Activated naive CD4-positive, alpha-beta T cell treated with anti-CD3 and anti-CD28 coated beads, Interleukin-2, amount 50 U/mL, for 72 hours (primary cell): ENCODE measurements around the gene GULP1. TPM values are rescaled to one million over a fixed set of nuclear protein-coding genes. Genes with fewer than 3 reads are reported as not detected.
"Not testable (repeated sequence)": the region's sequence is repeated elsewhere in the genome, so short reads cannot be mapped to it uniquely, and the experiment has no call there.

ENCODE experiments used
- ATAC-seq, 2 donors: fragments of 150-1000 bp; cut with Tn5 transposase; 2 replicates each; pipeline ENCODE4 v1.10.0; 2021; ENCODE audit warnings: mild to moderate bottlenecking in 2 of 2, moderate library complexity in 2 of 2
- DNase-seq, 2 donors: peaks; one replicate each; pipeline ENCODE4 v3.0.0; 2021 to 2022; ENCODE audit warnings: low spot score in 2 of 2
- H3K27ac Mint-ChIP-seq, 2 donors: one replicate each; pipeline ENCODE4 v1.8.0; 2022; ENCODE audit warnings: mild to moderate bottlenecking in 2 of 2, mixed read lengths in 2 of 2
- H3K36me3 Mint-ChIP-seq, 2 donors: one replicate each; pipeline ENCODE4 v1.8.0; 2022; ENCODE audit warnings: mixed read lengths in 2 of 2
- H3K9me3 Mint-ChIP-seq, 2 donors: one replicate each; pipeline ENCODE4 v1.8.0; 2022; ENCODE audit warnings: mixed read lengths in 2 of 2
- total RNA-seq, 2 donors: library from RNA; stranded (reverse); gene quantifications; one replicate each; pipeline ENCODE4 v1.2.3, GENCODE V29; 2022

Gene GULP1
- total RNA-seq, 2 donors from 2014 or later, result not detected

GRCh38 chr2:188506843-188507242 lies 215.2 kb downstream of the GULP1 start:
- Mint-ChIP-seq H3K9me3 (no peaks in the 10 kb centered on the region), H3K36me3 (no peaks in the 10 kb centered on the region), H3K27ac (no peak overlapping the region)
- DNase-seq, result no peak
- ATAC-seq, result no peak

GRCh38 chr2:188511346-188511745 lies 219.7 kb downstream of the GULP1 start:
- no peaks in the 10 kb centered on the region for H3K9me3 Mint-ChIP-seq
- ATAC-seq, result no peak

GRCh38 chr2:188512456-188512855 lies 220.8 kb downstream of the GULP1 start:
- Mint-ChIP-seq H3K27ac (no peak overlapping the region), H3K9me3 (no peaks in the 10 kb centered on the region), H3K36me3 (no peaks in the 10 kb centered on the region)
- DNase-seq (no peak), ATAC-seq (peak in 1 of 2 donors; percentile 32)

More at GRCh38 chr2:188511346-188511745, 219.7 kb downstream of the GULP1 start:
- Mint-ChIP-seq H3K36me3 (no peaks in the 10 kb centered on the region), H3K27ac (no peak overlapping the region)
- no peak for DNase-seq

- H3K36me3 Mint-ChIP-seq, result no peaks in the 10 kb centered on the region
- H3K27ac Mint-ChIP-seq, result no peak overlapping the region
- no peaks in the 10 kb centered on the region for H3K9me3 Mint-ChIP-seq
- DNase-seq (no peak), ATAC-seq (no peak)
Observed at GRCh38 chr2:188515918-188516317, 224.2 kb downstream of the GULP1 start.

- no peak for ATAC-seq
Observed at GRCh38 chr2:188517549-188518215, 226.0 kb downstream of the GULP1 start.

GRCh38 chr2:188518381-188518780 lies 226.7 kb downstream of the GULP1 start:
- DNase-seq (no peak), ATAC-seq (no peak)
- Mint-ChIP-seq H3K27ac (no peak overlapping the region), H3K36me3 (no peaks in the 10 kb centered on the region), H3K9me3 (no peaks in the 10 kb centered on the region)

More at GRCh38 chr2:188517549-188518215, 226.0 kb downstream of the GULP1 start:
- DNase-seq, result no peak
- Mint-ChIP-seq H3K9me3 (no peaks in the 10 kb centered on the region), H3K27ac (no peak overlapping the region), H3K36me3 (no peaks in the 10 kb centered on the region)

GRCh38 chr2:188519136-188519535 lies 227.5 kb downstream of the GULP1 start:
- Mint-ChIP-seq H3K9me3 (no peaks in the 10 kb centered on the region), H3K27ac (no peak overlapping the region)
- ATAC-seq, result no peak

GRCh38 chr2:188522517-188522916 lies 230.8 kb downstream of the GULP1 start:
- no peaks in the 10 kb centered on the region for H3K36me3 Mint-ChIP-seq
- no peak for ATAC-seq
- H3K9me3 Mint-ChIP-seq, result no peaks in the 10 kb centered on the region
- no peak overlapping the region for H3K27ac Mint-ChIP-seq
- DNase-seq, result no peak

More at GRCh38 chr2:188519136-188519535, 227.5 kb downstream of the GULP1 start:
- no peaks in the 10 kb centered on the region for H3K36me3 Mint-ChIP-seq
- DNase-seq, result no peak

- no peak overlapping the region for H3K27ac Mint-ChIP-seq
- ATAC-seq (no peak), DNase-seq (no peak)
- no peaks in the 10 kb centered on the region for H3K9me3 Mint-ChIP-seq
- H3K36me3 Mint-ChIP-seq, result no peaks in the 10 kb centered on the region
Observed at GRCh38 chr2:188523919-188524318, 232.2 kb downstream of the GULP1 start.

GRCh38 chr2:188524519-188525113 lies 232.9 kb downstream of the GULP1 start:
- DNase-seq (peak in 1 of 2 donors; percentile 34), ATAC-seq (no peak)
- Mint-ChIP-seq H3K9me3 (no peaks in the 10 kb centered on the region), H3K36me3 (no peaks in the 10 kb centered on the region), H3K27ac (no peak overlapping the region)

GRCh38 chr2:188526701-188527100 lies 235.0 kb downstream of the GULP1 start:
- Mint-ChIP-seq H3K9me3 (no peaks in the 10 kb centered on the region), H3K27ac (no peak overlapping the region), H3K36me3 (no peaks in the 10 kb centered on the region)
- DNase-seq (no peak), ATAC-seq (no peak)

GRCh38 chr2:188527141-188527540 lies 235.5 kb downstream of the GULP1 start:
- ATAC-seq (no peak), DNase-seq (no peak)
- Mint-ChIP-seq H3K9me3 (no peaks in the 10 kb centered on the region), H3K27ac (no peak overlapping the region), H3K36me3 (no peaks in the 10 kb centered on the region)

- Mint-ChIP-seq H3K27ac (no peak overlapping the region), H3K36me3 (no peaks in the 10 kb centered on the region), H3K9me3 (no peaks in the 10 kb centered on the region)
- ATAC-seq, result no peak
- no peak for DNase-seq
Observed at GRCh38 chr2:188527581-188527993, 235.9 kb downstream of the GULP1 start.

- Mint-ChIP-seq H3K9me3 (no peaks in the 10 kb centered on the region), H3K27ac (no peak overlapping the region), H3K36me3 (no peaks in the 10 kb centered on the region)
- ATAC-seq (no peak), DNase-seq (no peak)
Observed at GRCh38 chr2:188529710-188530109, 238.0 kb downstream of the GULP1 start.

- Mint-ChIP-seq H3K27ac (no peak overlapping the region), H3K9me3 (no peaks in the 10 kb centered on the region), H3K36me3 (no peaks in the 10 kb centered on the region)
- DNase-seq, result no peak
- ATAC-seq, result no peak
Observed at GRCh38 chr2:188534875-188535274, 243.2 kb downstream of the GULP1 start.

- Mint-ChIP-seq H3K27ac (no peak overlapping the region), H3K9me3 (no peaks in the 10 kb centered on the region), H3K36me3 (no peaks in the 10 kb centered on the region)
- DNase-seq (no peak), ATAC-seq (no peak)
Observed at GRCh38 chr2:188551671-188552070, 260.0 kb downstream of the GULP1 start.

GRCh38 chr2:188557081-188557480 lies 265.4 kb downstream of the GULP1 start:
- no peak overlapping the region for H3K27ac Mint-ChIP-seq

GRCh38 chr2:188559455-188559854 lies 267.8 kb downstream of the GULP1 start:
- ATAC-seq, DNase-seq, H3K27ac Mint-ChIP-seq: not testable (repeated sequence)
- Mint-ChIP-seq H3K36me3 (peaks cover 0 to 14% of the 10 kb centered on the region in 2 donors), H3K9me3 (peaks cover 9 to 19% of the 10 kb centered on the region in 2 donors)

More at GRCh38 chr2:188557081-188557480, 265.4 kb downstream of the GULP1 start:
- peaks cover 9 to 19% of the 10 kb centered on the region in 2 donors for H3K9me3 Mint-ChIP-seq
- DNase-seq, result no peak
- ATAC-seq, result no peak
- H3K36me3 Mint-ChIP-seq, result peaks cover 0 to 14% of the 10 kb centered on the region in 2 donors
